ENCODE data around the gene HSPA1L.

HSPA1L gene

GRCh38 chr6:31768363-31769257 lies 46.5 kb downstream of the HSPA1L start:
- CTCF ChIA-PET, result interaction anchor here (0.9 to 3.4 kb wide), 19 partner anchors 11 to 95 kb away, joined by 3 to 29 read pairs (median 8); partner anchors contain the start of genes ABHD16A, LY6G5C, MSH5 and VARS1
- H3K4me3 ChIP-seq (ENCODE audit: low read depth, low read length), result no peak overlapping the region
- TF ChIP-seq CTCF (IDR thresholded peaks at IDR 0.05; ENCODE audit: insufficient read depth, low read length, missing control alignments), result no peak
- no peak for DNase-seq (ENCODE audit: low read depth, low spot score)
- POLR2A ChIA-PET, result no interaction called here

GRCh38 chr6:31767096-31767645 lies 47.9 kb downstream of the HSPA1L start:
- ChIA-PET CTCF (interaction anchor here (0.8 to 0.9 kb wide), 2 partner anchors 14 to 26 kb away, joined by 3 to 4 read pairs; no protein-coding TSS in a partner anchor), POLR2A (interaction anchor here (1.2 kb wide), 1 partner anchor 60 kb away, joined by 4 read pairs; the partner anchor contains the start of gene HSPA1B)
- TF ChIP-seq CTCF (IDR thresholded peaks at IDR 0.05; ENCODE audit: insufficient read depth, low read length, missing control alignments), result no peak
- no peak overlapping the region for H3K4me3 ChIP-seq (ENCODE audit: low read depth, low read length)
- DNase-seq (ENCODE audit: low read depth, low spot score), result no peak

- DNase-seq (ENCODE audit: low read depth, low spot score), result no peak
- ChIA-PET POLR2A (interaction anchor here (1.2 kb wide), 1 partner anchor 61 kb away, joined by 4 read pairs; the partner anchor contains the start of gene HSPA1B), CTCF (interaction anchor here (1.0 to 1.4 kb wide), 3 partner anchors 9 to 22 kb away, joined by 3 read pairs; no protein-coding TSS in a partner anchor)
- peak overlapping the region; percentile 40 for H3K4me3 ChIP-seq (ENCODE audit: low read depth, low read length)
- no peak for TF ChIP-seq CTCF (IDR thresholded peaks at IDR 0.05; ENCODE audit: insufficient read depth, low read length, missing control alignments)
These were observed 48.9 kb downstream of the HSPA1L start for GRCh38 chr6:31765910-31766794.

GRCh38 chr6:31765559-31765909 lies 49.5 kb downstream of the HSPA1L start:
- no peak for TF ChIP-seq CTCF (IDR thresholded peaks at IDR 0.05; ENCODE audit: insufficient read depth, low read length, missing control alignments)
- ChIA-PET CTCF (interaction anchor here (1.0 to 1.4 kb wide), 3 partner anchors 9 to 23 kb away, joined by 3 read pairs; no protein-coding TSS in a partner anchor), POLR2A (no interaction called here)
- no peak for DNase-seq (ENCODE audit: low read depth, low spot score)
- no peak overlapping the region for H3K4me3 ChIP-seq (ENCODE audit: low read depth, low read length)

- CTCF ChIA-PET, result interaction anchor here (1.5 kb wide), 1 partner anchor 32 kb away, joined by 3 read pairs; the partner anchor contains the start of gene VARS1
- no peak for DNase-seq (ENCODE audit: low read depth, low spot score)
- POLR2A ChIA-PET, result no interaction called here
- no peak for TF ChIP-seq CTCF (IDR thresholded peaks at IDR 0.05; ENCODE audit: insufficient read depth, low read length, missing control alignments)
- H3K4me3 ChIP-seq (ENCODE audit: low read depth, low read length), result no peak overlapping the region
These were observed 50.9 kb downstream of the HSPA1L start for GRCh38 chr6:31764198-31764597.

All from AG04449 (cell line).